HFFc6 (cell line): ENCODE results near the gene SMARCE1. TPM values are rescaled to one million over a fixed set of nuclear protein-coding genes. Genes with fewer than 3 reads are reported as not detected.

ENCODE experiments used
- DNase-seq: peaks from one replicate; pipeline ENCODE4 v3.0.0-alpha.2; 2018
- H3K27ac Mint-ChIP-seq: 2 replicates; pipeline ENCODE4 v1.8.0; 2020; ENCODE audit warnings: mild to moderate bottlenecking, mixed read lengths
- H3K27me3 Mint-ChIP-seq: 2 replicates; pipeline ENCODE4 v1.8.0; 2021; ENCODE audit warnings: mild to moderate bottlenecking, moderate library complexity, mixed read lengths; ENCODE audit not compliant: insufficient read depth
- H3K36me3 Mint-ChIP-seq: 2 replicates; pipeline ENCODE4 v1.8.0; 2021; ENCODE audit warnings: low read depth, mixed read lengths
- H3K4me1 Mint-ChIP-seq: 2 replicates; pipeline ENCODE4 v1.8.0; 2020; ENCODE audit warnings: low read depth, mixed read lengths
- H3K4me3 Mint-ChIP-seq: 2 replicates; pipeline ENCODE4 v1.8.0; 2020; ENCODE audit warnings: mild to moderate bottlenecking, moderate library complexity, mixed read lengths
- H3K9me3 Mint-ChIP-seq: 2 replicates; pipeline ENCODE4 v1.8.0; 2020; ENCODE audit warnings: mild to moderate bottlenecking, mixed read lengths
- total RNA-seq, 6 experiments: library from RNA; stranded (reverse); fragmentation: NEBNext Ultra II Directional; extraction: Animal tissue kit (Norgen Biotek cat#: 25700); gene quantifications; 2 replicates in 1 of 6; 3 replicates in 5 of 6; pipeline ENCODE4 v1.2.3, GENCODE V29; 2021
- TF ChIP-seq, protein P1 (sequence below): fragments of 200-600 bp; sonication (generic); IDR thresholded peaks from 2 replicates; pipeline ENCODE4 v1.5.0; 2021; ENCODE audit warnings: antibody characterized with exemption, mild to moderate bottlenecking

SMARCE1 gene
- total RNA-seq, 6 experiments from 2014 or later: 114 to 148 (median 139) TPM

DNA sequence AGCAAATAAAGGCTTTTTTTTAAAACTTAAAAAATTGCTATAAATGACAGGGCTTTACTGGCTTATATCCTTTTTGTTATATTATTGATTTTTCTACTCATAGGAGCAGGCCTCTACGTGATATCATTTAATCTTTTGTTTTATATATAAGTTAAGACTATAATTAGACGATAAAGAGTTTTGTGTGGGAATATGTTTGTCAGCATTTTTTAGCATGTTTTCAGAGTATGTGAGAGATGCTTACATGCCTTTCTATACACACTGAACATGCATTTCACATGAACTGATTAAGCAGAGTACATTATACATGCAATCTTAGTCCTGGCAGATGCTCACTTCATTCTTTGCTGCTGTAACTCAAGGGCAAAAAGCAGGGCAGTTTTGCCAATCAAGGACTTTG lies 25.0 kb upstream of the SMARCE1 start:
- TF ChIP-seq, protein P1, sequence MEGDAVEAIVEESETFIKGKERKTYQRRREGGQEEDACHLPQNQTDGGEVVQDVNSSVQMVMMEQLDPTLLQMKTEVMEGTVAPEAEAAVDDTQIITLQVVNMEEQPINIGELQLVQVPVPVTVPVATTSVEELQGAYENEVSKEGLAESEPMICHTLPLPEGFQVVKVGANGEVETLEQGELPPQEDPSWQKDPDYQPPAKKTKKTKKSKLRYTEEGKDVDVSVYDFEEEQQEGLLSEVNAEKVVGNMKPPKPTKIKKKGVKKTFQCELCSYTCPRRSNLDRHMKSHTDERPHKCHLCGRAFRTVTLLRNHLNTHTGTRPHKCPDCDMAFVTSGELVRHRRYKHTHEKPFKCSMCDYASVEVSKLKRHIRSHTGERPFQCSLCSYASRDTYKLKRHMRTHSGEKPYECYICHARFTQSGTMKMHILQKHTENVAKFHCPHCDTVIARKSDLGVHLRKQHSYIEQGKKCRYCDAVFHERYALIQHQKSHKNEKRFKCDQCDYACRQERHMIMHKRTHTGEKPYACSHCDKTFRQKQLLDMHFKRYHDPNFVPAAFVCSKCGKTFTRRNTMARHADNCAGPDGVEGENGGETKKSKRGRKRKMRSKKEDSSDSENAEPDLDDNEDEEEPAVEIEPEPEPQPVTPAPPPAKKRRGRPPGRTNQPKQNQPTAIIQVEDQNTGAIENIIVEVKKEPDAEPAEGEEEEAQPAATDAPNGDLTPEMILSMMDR: no peak
- Mint-ChIP-seq H3K27ac (no peak overlapping the region), H3K4me1 (no peaks in the 10 kb centered on the region)

DNA sequence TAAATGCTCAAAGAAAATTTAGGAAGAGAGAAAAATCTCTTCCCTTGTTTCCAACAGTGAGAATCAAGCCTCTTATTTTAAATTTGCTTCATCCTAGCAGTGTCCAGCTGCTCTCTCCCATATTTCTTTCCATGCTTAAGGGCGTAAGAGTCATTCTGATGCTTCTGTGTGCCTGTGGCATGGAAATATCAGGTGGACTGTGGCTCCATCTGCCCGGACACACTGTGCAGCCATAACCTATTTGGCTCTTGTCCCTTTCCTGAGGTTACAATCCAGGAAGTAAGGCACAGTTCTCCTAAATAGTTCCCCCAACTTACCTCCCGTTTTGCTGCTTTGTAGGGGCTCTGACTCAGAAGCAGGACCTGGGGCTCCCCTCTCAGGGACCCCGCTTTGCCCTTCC lies 23.7 kb upstream of the SMARCE1 start:
- Mint-ChIP-seq H3K27me3 (peaks cover 54% of the 10 kb centered on the region), H3K9me3 (no peaks in the 10 kb centered on the region), H3K27ac (no peak overlapping the region), H3K4me3 (no peak overlapping the region), H3K4me1 (no peaks in the 10 kb centered on the region), H3K36me3 (no peaks in the 10 kb centered on the region)
- no peak for DNase-seq
- TF ChIP-seq, protein P1: no peak

More for the DNA sequence above, 25.0 kb upstream of the SMARCE1 start:
- no peak for DNase-seq
- Mint-ChIP-seq H3K4me3 (no peak overlapping the region), H3K9me3 (no peaks in the 10 kb centered on the region), H3K27me3 (peaks cover 55% of the 10 kb centered on the region), H3K36me3 (no peaks in the 10 kb centered on the region)

DNA sequence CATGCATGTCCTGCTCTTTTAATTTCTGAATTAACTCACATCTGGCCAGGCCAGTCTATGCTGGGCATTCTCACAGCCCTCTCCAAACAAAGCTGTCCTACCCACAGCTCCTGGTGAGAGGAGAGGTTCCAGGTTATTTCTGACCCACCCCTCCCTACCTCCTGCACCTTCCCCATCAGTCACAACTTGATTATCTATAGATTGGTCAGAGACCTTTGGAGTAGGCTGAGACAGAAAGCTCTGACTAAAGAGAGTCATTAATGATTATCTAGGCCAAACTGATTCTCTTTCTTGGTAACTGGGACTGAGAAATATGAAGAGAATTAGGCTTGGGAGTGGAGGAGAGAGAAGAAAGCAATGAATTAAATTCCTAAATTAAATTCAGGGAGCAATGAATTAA lies 18.7 kb upstream of the SMARCE1 start:
- H3K4me1 Mint-ChIP-seq: no peaks in the 10 kb centered on the region; the same call in 1 of the 2 replicates
- H3K36me3 Mint-ChIP-seq: no peaks in the 10 kb centered on the region
- peaks cover 62% of the 10 kb centered on the region for H3K27me3 Mint-ChIP-seq
- H3K27ac Mint-ChIP-seq: no peak overlapping the region
- TF ChIP-seq, protein P1: no peak
- H3K4me3 Mint-ChIP-seq: no peak overlapping the region
- no peak for DNase-seq
- no peaks in the 10 kb centered on the region for H3K9me3 Mint-ChIP-seq

DNA sequence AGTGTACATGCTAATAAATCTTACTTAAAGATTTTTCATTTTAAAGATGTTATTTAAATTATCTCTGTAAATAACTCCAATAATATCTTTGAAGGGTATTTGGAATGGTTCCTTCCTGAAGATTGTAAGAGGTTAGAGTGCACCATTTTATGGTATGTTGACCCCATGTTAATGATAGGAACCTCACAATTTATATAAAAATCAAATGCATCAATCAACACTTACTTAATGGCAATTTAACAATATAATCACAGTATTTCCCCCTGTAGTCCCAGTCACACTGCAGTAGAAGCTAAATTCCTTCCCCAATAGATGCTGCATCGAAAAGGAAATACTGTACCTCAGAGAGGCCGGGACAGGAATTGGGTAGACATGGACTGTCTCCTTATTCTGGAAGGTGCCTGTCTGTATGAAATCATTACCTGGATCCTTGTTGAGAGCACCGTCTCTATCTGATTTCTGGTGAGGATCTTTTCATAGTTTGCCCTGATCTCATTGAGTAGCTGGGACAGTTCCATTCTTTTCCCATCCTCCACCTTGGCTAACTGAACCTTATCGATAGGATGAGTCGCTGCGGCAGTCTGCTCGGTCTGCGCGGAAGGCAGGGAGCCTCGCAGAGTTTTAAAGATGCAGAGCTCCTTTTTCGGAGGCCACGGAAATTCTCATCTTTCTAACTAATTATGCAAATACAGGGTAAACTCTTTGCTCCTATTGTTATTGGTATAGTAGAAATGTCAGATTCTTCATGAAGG lies 17.1 kb upstream of the SMARCE1 start, which contains the start of gene KRT222:
Gene KRT222 (minus strand): TSS at position 596 of the 752 bp plus-strand sequence. CDS start 78 bp downstream, at position 518.
- peaks cover 61% of the 10 kb centered on the region for H3K27me3 Mint-ChIP-seq
- no peak within 1 kb of the TSS for H3K27ac Mint-ChIP-seq
- DNase-seq: no peak
- no peaks in the 10 kb centered on the region for H3K36me3 Mint-ChIP-seq
- H3K9me3 Mint-ChIP-seq: no peaks in the 10 kb centered on the region
- no peak within 1 kb of the TSS for H3K4me3 Mint-ChIP-seq
- H3K4me1 Mint-ChIP-seq: no peaks in the 10 kb centered on the region; the same call in 1 of the 2 replicates
- TF ChIP-seq, protein P1: no peak

DNA sequence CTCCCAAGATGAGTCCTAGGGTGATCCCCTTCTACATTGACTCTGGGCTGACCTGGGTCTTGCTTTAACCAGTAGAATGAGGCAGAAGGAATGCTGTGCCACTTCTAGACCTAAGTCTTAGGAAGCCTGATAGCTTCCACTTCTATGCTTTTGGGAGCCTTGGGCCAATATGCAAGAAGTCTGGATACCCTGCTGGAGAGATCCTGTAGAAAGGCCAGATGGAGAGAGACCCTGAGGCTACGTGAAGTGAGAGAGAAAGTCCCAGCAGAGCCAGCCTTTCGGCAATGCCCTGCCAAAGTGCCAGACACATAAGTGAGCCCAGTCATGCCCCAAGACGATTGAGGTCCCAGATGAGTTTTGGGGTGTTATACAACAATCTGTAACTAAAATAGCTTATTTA lies 15.6 kb upstream of the SMARCE1 start:
- H3K4me1 Mint-ChIP-seq: no peaks in the 10 kb centered on the region; the same call in 1 of the 2 replicates
- H3K27ac Mint-ChIP-seq: no peak overlapping the region
- H3K36me3 Mint-ChIP-seq: no peaks in the 10 kb centered on the region
- H3K27me3 Mint-ChIP-seq: peaks cover 54% of the 10 kb centered on the region
- H3K9me3 Mint-ChIP-seq: no peaks in the 10 kb centered on the region
- TF ChIP-seq, protein P1: no peak
- no peak for DNase-seq
- no peak overlapping the region for H3K4me3 Mint-ChIP-seq
